Activated CD4-positive, alpha-beta T cell treated with anti-CD3 and anti-CD28 coated beads, Interleukin-2, Interleukin-4, amounts not matched to agents 100 ng/mL and 50 ng/mL, durations not matched to agents 16 hours and 8 hours (primary cell): Measurements from ENCODE around the gene SLC23A1.

Experiments
- DNase-seq: peaks from one replicate; pipeline ENCODE4 v3.0.0-alpha.2; 2020; ENCODE audit warnings: low spot score

SLC23A1 gene

DNA sequence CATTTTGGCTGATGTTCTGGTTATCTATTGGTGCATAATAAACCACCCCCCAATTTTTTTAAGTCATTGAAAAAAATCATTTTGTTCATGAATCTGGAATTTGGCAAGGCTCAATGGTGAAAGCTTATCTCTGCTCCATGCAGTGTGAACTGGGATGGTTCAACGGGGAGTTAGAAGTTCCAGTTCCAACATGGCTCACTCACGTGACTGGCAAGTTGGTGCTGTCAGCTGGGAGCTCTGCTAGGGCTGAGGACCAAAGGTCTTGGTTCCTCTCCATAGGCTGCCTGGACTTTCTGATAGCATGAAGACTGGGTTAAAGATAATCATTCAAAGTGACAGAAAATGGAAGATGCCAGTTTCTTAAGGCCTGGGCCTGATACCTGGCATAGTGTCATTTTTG, 23.9 kb upstream of the SLC23A1 start:
- no peak for DNase-seq

GRCh38 chr5:139404484-139404840, 21.4 kb upstream of the SLC23A1 start:
- no peak for DNase-seq

- DNase-seq, result peak; percentile 98
Observed at GRCh38 chr5:139403787-139404483, 20.8 kb upstream of the SLC23A1 start, which contains the start of gene SPATA24. SPATA24 (minus strand) TSS chr5:139404089; CDS start chr5:139404060, 29 bp downstream.

GRCh38 chr5:139403418-139403786, 20.3 kb upstream of the SLC23A1 start:
- DNase-seq, result no peak

GRCh38 chr5:139402561-139403158, 19.6 kb upstream of the SLC23A1 start:
- no peak for DNase-seq

DNA sequence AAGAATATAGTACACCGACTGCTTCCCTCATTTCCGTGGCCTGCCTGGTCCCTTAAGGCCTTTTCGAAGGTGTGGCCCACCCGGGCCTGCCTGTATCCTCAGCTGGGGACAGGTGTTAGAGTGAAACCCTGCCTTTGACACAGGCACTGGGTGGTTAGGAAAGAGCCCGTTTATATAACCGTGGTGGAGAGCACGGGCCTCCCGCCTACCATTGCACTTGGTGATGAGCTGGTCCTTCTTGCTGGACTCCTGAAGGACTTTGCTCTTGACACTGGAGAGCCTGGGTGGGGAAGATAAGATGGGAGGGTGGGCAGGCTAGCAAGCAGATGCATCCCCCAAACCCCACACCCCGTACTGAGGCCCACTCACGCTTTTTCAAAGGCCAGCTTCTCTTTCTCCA, 18.4 kb upstream of the SLC23A1 start:
- DNase-seq, result no peak

DNA sequence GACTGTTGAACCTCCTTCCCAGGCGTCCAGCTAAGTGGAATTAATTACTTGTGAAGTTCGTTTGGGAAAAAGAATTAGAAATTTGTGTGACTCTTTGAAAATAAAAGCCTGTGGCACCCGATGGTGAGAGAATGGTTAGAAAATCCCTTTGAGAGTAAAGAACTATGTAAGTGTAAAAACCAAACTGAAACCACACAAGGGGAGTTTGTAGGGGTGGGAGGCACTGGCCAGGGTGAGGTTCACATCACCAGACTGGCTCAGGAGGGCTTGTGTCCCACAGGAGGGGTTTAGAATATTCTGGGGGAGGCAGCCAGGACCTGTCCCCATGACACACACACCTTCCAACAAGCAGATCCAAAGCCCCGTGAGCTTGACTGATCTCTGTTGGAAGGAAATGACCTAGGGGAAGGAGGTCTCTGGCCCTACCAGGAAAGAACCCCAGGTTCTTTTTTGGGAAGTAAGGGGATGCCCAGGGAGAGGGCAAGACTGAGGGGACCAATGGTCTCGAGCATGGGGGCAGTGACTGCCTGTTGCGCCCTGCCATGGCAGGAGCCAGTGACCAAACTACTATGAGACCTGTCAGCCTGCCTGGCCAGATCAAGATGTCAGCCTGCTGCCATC, 16.5 kb upstream of the SLC23A1 start:
- DNase-seq, result no peak

DNA sequence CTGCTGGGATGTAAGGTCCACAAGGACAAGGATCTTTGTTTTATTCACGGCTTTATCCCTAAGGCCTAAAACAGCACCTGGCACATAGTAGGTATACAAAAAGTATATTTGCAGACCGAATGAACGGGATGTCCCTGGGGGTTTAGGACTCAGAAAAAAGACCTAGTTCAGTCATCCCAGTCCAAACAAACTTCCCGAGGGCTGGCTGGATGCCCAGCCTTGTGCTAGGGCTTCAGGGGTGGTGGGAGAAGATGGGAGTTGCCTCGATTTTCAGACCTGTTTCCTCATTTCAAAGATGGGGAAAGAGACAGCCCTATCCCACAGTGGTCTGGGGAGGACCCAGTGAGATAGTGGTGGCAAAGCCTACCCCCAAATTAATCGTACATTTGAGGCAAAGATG, 14.8 kb upstream of the SLC23A1 start:
- no peak for DNase-seq

DNA sequence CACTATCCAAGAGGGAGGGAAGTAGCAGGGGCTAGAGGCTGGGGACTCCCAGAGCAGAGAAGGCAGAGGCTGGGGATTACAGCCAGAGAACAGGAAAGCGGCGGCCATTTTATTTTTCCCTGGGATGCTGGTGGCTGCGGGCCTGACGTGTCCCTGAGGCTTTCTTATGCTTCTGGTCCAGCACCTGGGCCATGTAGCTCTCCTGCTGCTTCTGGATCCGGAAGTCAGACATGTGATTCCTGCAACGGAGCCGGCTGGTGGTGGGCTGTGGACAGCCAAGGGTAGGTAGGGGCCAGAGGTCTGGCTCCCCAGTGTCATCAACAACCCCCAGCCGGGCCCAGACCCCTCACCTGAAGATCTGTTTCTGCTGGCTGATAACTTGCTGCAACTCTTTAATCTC, 13.6 kb upstream of the SLC23A1 start:
- DNase-seq, result no peak

GRCh38 chr5:139395844-139396640, 12.9 kb upstream of the SLC23A1 start:
- no peak for DNase-seq

DNA sequence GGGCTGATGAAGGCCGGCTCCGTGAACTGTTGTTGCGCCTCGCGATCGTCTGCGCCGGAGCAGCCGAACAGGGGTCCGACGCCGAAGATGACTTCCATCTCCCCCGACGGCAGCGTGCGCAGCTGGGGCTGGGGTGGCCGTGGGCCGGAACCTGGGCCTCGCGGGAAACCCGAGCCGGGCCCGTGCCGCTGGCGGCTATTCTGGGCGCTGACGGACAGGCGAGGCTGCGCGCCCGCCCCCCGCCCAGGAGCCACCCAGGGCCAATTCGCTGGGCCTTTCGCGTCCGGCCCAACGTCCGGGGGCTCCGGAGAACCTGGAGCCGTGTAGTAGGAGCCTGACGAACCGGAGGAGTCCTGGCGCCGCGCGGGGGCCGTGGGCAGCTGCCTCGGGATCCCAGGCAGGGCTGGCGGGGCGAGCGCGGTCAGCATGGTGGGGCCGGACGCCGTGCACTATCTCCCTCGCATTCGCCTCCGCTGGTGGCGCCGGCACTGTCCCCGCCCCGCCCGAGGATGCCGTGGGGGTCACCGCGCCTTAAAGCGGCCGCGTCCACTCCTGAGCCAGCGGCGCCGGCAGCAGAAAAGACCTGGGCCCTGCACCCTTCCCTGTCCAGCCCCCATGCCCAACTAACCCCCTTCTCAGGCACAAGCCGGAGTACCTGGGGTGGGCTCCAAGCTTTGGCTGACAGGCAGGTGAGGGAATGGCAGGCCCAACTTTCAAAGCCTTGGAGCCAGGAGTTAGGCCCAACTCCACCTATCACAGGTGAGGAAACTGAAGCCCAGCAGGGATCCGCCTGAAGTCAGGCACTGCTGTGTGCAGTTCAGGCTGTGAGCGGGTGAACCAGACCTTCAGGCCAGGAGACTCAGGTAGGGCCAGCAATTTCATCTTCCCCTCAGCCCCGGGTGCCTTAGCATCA, 11.8 kb upstream of the SLC23A1 start, which contains the start of gene PROB1:
PROB1 (minus strand) TSS at position 451 of the 913 bp plus-strand sequence; CDS start at position 428, 23 bp downstream.
- no peak for DNase-seq

DNA sequence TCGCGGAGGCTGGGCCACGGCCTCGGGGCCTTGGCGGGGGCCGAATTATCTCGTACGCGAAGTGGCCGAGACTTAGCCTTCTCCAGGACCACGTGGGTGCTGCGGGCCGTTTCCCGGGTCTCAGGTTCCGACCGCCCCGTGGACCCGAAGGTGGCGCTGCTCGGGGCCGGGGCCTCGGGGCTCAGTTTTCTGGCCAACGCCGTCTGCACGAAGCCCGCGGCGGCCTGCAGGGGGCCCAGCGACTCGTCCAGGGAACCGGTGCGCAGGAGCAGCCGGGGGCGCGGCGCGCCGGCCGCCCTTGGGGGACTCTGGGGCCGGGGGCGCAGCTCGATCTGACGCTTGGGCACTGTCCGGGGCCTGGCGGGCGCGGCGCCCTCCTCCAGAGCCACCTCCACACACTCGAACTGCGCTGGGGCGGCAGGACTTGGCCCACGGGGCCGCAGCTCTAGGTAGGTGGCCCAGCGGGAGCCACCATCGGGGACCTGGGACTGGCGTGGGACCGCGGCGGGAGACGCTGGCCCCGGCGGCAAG, 11.1 kb upstream of the SLC23A1 start:
- peak; percentile 78 for DNase-seq

GRCh38 chr5:139393497-139394122, 10.5 kb upstream of the SLC23A1 start:
- DNase-seq, result no peak

GRCh38 chr5:139392678-139393496, 9.8 kb upstream of the SLC23A1 start:
- DNase-seq, result peak; percentile 90

- DNase-seq, result no peak
Observed at GRCh38 chr5:139392324-139392677, 9.2 kb upstream of the SLC23A1 start.

- DNase-seq, result peak; percentile 68
Observed at GRCh38 chr5:139391570-139392323, 8.7 kb upstream of the SLC23A1 start.

DNA sequence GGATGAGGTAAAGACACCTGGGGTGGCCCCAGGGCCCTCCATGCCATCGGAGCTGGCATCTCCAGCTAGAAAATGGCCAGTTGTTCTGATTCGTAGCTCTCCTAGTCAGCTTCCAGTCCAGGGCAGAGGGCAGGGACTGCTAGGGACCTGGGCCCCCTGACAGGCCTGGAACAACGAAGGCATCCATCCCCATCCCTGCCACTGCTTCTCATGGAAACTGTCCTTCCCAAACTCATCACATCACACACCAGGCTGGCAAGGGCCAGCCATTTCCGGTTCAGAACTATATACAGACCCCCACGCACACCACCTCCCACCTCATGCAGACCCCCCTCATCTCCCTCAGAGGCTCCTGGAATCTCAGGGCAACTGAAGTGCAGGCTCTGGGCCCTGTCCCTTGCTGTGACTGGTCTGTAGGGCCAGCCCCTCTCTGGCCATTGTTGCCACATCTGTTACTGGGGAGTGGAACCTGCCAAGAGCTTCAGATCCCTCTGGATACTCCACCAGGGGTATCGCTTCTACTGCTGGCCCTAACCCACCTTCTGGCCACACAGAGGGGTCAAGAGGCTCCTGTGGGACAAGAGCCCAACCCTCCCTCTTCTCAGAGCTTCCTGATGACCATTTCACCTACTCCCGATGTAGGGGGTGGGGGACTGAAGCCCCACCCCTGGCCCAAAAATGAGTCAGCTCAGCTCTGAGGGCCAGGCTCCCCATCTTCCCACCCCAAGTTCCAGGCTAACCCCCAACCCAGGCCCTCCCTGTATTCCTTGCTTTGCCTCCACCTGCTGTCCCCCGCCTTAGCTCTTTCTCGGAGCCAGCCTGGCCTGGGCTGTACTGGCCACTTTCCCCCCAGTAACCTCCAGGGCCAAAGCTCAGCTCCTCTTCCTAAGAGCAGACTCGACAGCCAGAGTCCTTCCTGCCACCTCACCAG, 7.8 kb upstream of the SLC23A1 start:
- DNase-seq, result no peak
